DND-41 (cell line): ENCODE data around the gene ANTXR2.
A peak's percentile ranks its signal among the peaks of the same experiment; 100 is the strongest.

Experiments
- ATAC-seq: fragments of 200-7000 bp; cut with Tn5 transposase; 3 replicates; pipeline ENCODE4 v1.9.1; 2021; ENCODE audit warnings: low read depth; ENCODE audit not compliant: insufficient read depth
- DNase-seq: peaks from one replicate; pipeline ENCODE4 v3.0.0-alpha.2; 2020
- H2AFZ ChIP-seq: 2 replicates; pipeline ENCODE4 v1.6.0; 2012; ENCODE audit warnings: low read depth, low read length
- H3K27ac ChIP-seq: 2 replicates; pipeline ENCODE4 v1.5.1; 2012; ENCODE audit warnings: low read length, inconsistent platforms
- H3K27me3 ChIP-seq: fragments of 200-600 bp; sonication (generic); 2 replicates; pipeline ENCODE4 v1.6.0; 2012; ENCODE audit warnings: low read length, mild to moderate bottlenecking, inconsistent platforms; ENCODE audit not compliant: insufficient read depth, poor library complexity
- H3K36me3 ChIP-seq: 2 replicates; pipeline ENCODE4 v1.5.1; 2012; ENCODE audit warnings: low read length, inconsistent platforms; ENCODE audit not compliant: insufficient read depth
- H3K4me1 ChIP-seq: 2 replicates; pipeline ENCODE4 v1.5.1; 2012; ENCODE audit warnings: mild to moderate bottlenecking, low read length; ENCODE audit not compliant: insufficient read depth
- H3K4me2 ChIP-seq: 2 replicates; pipeline ENCODE4 v1.6.0; 2012; ENCODE audit warnings: mild to moderate bottlenecking, moderate library complexity, low read length, inconsistent platforms; ENCODE audit not compliant: insufficient read depth
- H3K4me3 ChIP-seq, 2 experiments: fragments of 200-600 bp in 1 of 2; shearing (Covaris generic) in 1 of 2; 2 replicates each; pipeline ENCODE4 v1.5.1; 2012 to 2016; ENCODE audit warnings: inconsistent platforms in 2 of 2, low read length in 2 of 2, mild to moderate bottlenecking in 2 of 2, low read depth in 1 of 2, moderate library complexity in 1 of 2
- H3K79me2 ChIP-seq: 2 replicates; pipeline ENCODE4 v1.6.0; 2012; ENCODE audit warnings: low read length, inconsistent platforms; ENCODE audit not compliant: insufficient read depth
- H3K9ac ChIP-seq: 2 replicates; pipeline ENCODE4 v1.6.0; 2012; ENCODE audit warnings: low read depth, mild to moderate bottlenecking, inconsistent platforms, low read length, moderate library complexity
- H3K9me3 ChIP-seq: 2 replicates; pipeline ENCODE4 v1.5.1; 2012; ENCODE audit warnings: low read length, moderate library complexity, mild to moderate bottlenecking, inconsistent platforms; ENCODE audit not compliant: insufficient read depth, severe bottlenecking
- H4K20me1 ChIP-seq: 2 replicates; pipeline ENCODE4 v1.6.0; 2012; ENCODE audit warnings: low read length; ENCODE audit not compliant: insufficient read depth
- CTCF ChIP-seq: IDR thresholded peaks from 2 replicates; pipeline ENCODE4 v1.5.1; 2012; ENCODE audit warnings: borderline replicate concordance, low read length, moderate library complexity, mild to moderate bottlenecking; ENCODE audit not compliant: poor library complexity, severe bottlenecking; ENCODE audit errors: extremely low read depth
- EZH2 ChIP-seq: IDR thresholded peaks from 3 replicates; pipeline ENCODE4 v1.6.1; 2012; ENCODE audit warnings: borderline replicate concordance, low read depth, mild to moderate bottlenecking, moderate library complexity, low read length, inconsistent platforms; ENCODE audit not compliant: severe bottlenecking

Gene ANTXR2

GRCh38 chr4:80007745-80008149, 65.3 kb downstream of the ANTXR2 start:
- peak overlapping the region; percentile 42 for H3K9ac ChIP-seq
- peaks cover 16% of the 10 kb centered on the region for H3K9me3 ChIP-seq
- no peaks in the 10 kb centered on the region for H4K20me1 ChIP-seq
- peak overlapping the region; percentile 23; the same call in 1 of the 2 replicates for H2AFZ ChIP-seq
- peak overlapping the region; percentile 29; the same call in 1 of the 2 replicates for H3K4me2 ChIP-seq
- H3K79me2 ChIP-seq, result peaks cover 23% of the 10 kb centered on the region
- H3K27ac ChIP-seq, result peak overlapping the region; percentile 86
- no peaks in the 10 kb centered on the region for H3K27me3 ChIP-seq
- no peak for DNase-seq
- no peak for TF ChIP-seq CTCF
- no peak for TF ChIP-seq EZH2
- H3K36me3 ChIP-seq, result peaks cover 38% of the 10 kb centered on the region
- peak overlapping the region in 1 of 2 experiments; percentile 21; a peak in 1 of 4 replicates for H3K4me3 ChIP-seq
- peaks cover 73% of the 10 kb centered on the region for H3K4me1 ChIP-seq
- no peak for ATAC-seq

- TF ChIP-seq CTCF, result no peak
- no peak for TF ChIP-seq EZH2
- Histone ChIP-seq H3K4me3 (peak overlapping the region in 1 of 2 experiments; percentile 21; a peak in 1 of 4 replicates), H4K20me1 (no peaks in the 10 kb centered on the region), H3K4me2 (peak overlapping the region; percentile 29), H3K9me3 (peaks cover 16% of the 10 kb centered on the region), H3K9ac (peak overlapping the region; percentile 42), H3K4me1 (peaks cover 67% of the 10 kb centered on the region), H3K36me3 (peaks cover 38% of the 10 kb centered on the region), H3K27me3 (no peaks in the 10 kb centered on the region), H3K27ac (peak overlapping the region; percentile 86), H3K79me2 (peaks cover 23% of the 10 kb centered on the region), H2AFZ (peak overlapping the region; percentile 23; the same call in 1 of the 2 replicates)
- ATAC-seq, result peak; percentile 79
- peak; percentile 67 for DNase-seq
Measured at GRCh38 chr4:80006935-80007744, 65.9 kb downstream of the ANTXR2 start.

- peaks cover 23% of the 10 kb centered on the region for H3K79me2 ChIP-seq
- no peaks in the 10 kb centered on the region for H3K27me3 ChIP-seq
- no peak for TF ChIP-seq EZH2
- TF ChIP-seq CTCF, result no peak
- DNase-seq (no peak), ATAC-seq (no peak)
- no peak overlapping the region for H2AFZ ChIP-seq
- no peaks in the 10 kb centered on the region for H4K20me1 ChIP-seq
- H3K9ac ChIP-seq, result no peak overlapping the region; the same call in 1 of the 2 replicates
- H3K36me3 ChIP-seq, result peaks cover 38% of the 10 kb centered on the region
- peak overlapping the region; percentile 86 for H3K27ac ChIP-seq
- no peak overlapping the region for H3K4me2 ChIP-seq
- H3K9me3 ChIP-seq, result peaks cover 16% of the 10 kb centered on the region
- H3K4me3 ChIP-seq, result no peak overlapping the region
- peaks cover 54% of the 10 kb centered on the region for H3K4me1 ChIP-seq
Measured at GRCh38 chr4:80005863-80006262, 67.2 kb downstream of the ANTXR2 start.
